DMS153 (cell line): Measurements from ENCODE around the gene DNAJB8.

Experiments used
- DNase-seq: peaks from one replicate; lab custom pipeline; 2025; lab: John Stamatoyannopoulos, UW

The DNAJB8 gene

GRCh38 chr3:128466840-128467541 lies at the start of gene DNAJB8:
Gene DNAJB8, minus strand, starts transcription at chr3:128466890. Its CDS starts 3,645 bp downstream, at chr3:128463245.
- DNase-seq, result no peak

GRCh38 chr3:128515967-128516366 lies 49.3 kb upstream of the DNAJB8 start:
- DNase-seq, result no peak

GRCh38 chr3:128508852-128509251 lies 42.2 kb upstream of the DNAJB8 start:
- DNase-seq, result no peak

GRCh38 chr3:128506754-128507153 lies 40.1 kb upstream of the DNAJB8 start:
- no peak for DNase-seq

- no peak for DNase-seq
Measured at GRCh38 chr3:128505771-128506170, 39.1 kb upstream of the DNAJB8 start.

- DNase-seq, result no peak
Measured at GRCh38 chr3:128504963-128505730, 38.5 kb upstream of the DNAJB8 start.

- DNase-seq, result no peak
Measured at GRCh38 chr3:128504533-128504915, 37.8 kb upstream of the DNAJB8 start.

- DNase-seq, result no peak
Measured at GRCh38 chr3:128503751-128504532, 37.3 kb upstream of the DNAJB8 start.

- no peak for DNase-seq
Measured at GRCh38 chr3:128503164-128503651, 36.5 kb upstream of the DNAJB8 start.

GRCh38 chr3:128502712-128503111 lies 36.0 kb upstream of the DNAJB8 start:
- no peak for DNase-seq

GRCh38 chr3:128501431-128501830 lies 34.7 kb upstream of the DNAJB8 start:
- no peak for DNase-seq

- DNase-seq, result no peak
Measured at GRCh38 chr3:128500556-128500955, 33.9 kb upstream of the DNAJB8 start.

- DNase-seq, result no peak
Measured at GRCh38 chr3:128499724-128500275, 33.1 kb upstream of the DNAJB8 start.

- no peak for DNase-seq
Measured at GRCh38 chr3:128498901-128499530, 32.3 kb upstream of the DNAJB8 start.

GRCh38 chr3:128498127-128498626 lies 31.5 kb upstream of the DNAJB8 start:
- no peak for DNase-seq

GRCh38 chr3:128497305-128498126 lies 30.8 kb upstream of the DNAJB8 start:
- DNase-seq, result peak; percentile 32

GRCh38 chr3:128496602-128497304 lies 30.1 kb upstream of the DNAJB8 start:
- no peak for DNase-seq

- DNase-seq, result no peak
Measured at GRCh38 chr3:128496019-128496601, 29.4 kb upstream of the DNAJB8 start.

GRCh38 chr3:128495435-128495970 lies 28.8 kb upstream of the DNAJB8 start:
- DNase-seq, result no peak

GRCh38 chr3:128494367-128494650 lies 27.6 kb upstream of the DNAJB8 start:
- no peak for DNase-seq
